ENCODE data around the gene CEP164.
"Not testable (repeated sequence)": the region's sequence is repeated elsewhere in the genome, so short reads cannot be mapped to it uniquely, and the experiment has no call there.

CEP164 gene

DNA sequence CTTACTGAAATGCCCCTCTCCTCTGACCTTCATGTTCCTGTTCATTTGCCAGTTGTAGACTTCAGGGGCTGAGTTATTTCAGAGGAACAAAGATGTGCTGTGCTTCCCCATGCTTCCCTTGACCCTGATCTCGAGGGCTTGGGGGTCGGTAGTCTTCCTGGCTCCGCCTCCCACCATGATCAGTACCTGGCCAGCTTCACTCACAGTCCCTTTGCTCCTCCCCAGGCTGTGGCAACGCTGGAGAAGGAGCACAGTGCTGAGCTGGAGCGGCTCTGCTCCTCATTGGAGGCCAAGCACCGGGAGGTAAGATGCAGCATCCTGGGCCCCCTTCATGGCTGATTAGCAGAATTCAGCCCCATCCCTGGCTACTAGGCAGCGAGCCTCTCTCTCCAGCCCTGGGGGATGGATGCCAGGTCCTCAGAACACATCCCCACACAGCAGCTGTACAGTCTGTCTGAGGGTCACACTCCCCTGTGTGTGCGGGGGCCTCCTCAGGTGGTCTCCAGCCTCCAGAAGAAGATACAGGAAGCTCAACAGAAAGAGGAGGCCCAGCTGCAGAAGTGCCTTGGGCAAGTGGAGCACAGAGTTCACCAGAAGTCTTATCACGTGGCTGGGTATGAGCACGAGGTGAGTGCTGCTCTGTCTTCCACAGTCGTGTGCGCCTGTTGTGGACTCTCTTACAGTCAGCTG, 64.5 kb downstream of the CEP164 start:
- FAIRE-seq (no peak), DNase-seq (ENCODE audit: low spot score) (no peak)

DNA sequence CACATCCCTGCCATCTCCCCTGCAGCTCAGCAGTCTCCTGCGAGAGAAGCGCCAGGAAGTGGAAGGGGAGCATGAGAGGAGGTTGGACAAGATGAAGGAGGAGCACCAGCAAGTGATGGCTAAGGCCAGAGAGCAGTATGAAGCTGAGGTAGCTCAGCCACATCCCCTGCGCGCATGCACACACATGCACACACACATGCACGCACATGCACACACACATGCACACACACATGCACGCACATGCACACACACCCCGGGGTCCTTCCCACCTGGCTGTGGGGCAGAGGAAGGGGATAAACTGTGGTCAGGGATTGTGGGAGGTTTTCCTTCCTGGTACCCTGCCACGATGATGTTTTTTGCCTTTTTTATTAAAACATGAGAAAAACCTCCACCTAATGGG, 65.3 kb downstream of the CEP164 start:
- DNase-seq (ENCODE audit: low spot score): no peak
- FAIRE-seq: no peak

DNA sequence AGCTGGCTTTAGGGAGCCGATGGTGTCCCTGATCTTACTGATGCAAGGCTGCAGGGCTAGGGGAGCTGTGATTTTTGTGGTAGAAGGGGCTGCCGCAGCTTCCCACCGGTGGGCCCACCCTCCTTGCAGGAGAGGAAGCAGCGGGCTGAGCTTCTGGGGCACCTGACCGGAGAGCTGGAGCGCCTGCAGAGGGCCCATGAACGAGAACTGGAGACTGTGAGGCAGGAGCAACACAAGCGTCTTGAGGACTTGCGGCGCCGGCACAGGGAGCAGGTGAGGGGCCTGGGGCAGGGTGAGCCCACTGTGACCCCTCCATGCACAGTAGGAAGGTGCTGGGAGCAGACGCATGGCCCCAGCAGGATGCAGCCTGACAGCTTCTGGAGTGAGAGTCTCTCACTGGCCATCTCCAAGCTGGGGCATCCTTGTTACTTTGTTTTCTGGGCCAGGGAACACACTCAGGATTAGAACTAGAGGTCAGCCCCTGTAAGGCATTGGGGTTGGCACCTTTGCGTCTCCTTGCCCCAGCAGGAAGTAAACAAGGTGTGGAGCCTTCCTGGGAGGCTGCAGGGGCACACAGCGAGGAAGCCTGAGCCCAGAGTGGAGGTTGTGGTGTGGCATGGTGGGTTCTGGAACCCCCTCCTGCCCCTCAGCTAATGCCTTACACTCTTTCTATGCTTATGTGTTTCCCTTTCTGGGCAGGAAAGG, 66.7 kb downstream of the CEP164 start:
- DNase-seq (ENCODE audit: low spot score) (no peak), FAIRE-seq (no peak)

DNA sequence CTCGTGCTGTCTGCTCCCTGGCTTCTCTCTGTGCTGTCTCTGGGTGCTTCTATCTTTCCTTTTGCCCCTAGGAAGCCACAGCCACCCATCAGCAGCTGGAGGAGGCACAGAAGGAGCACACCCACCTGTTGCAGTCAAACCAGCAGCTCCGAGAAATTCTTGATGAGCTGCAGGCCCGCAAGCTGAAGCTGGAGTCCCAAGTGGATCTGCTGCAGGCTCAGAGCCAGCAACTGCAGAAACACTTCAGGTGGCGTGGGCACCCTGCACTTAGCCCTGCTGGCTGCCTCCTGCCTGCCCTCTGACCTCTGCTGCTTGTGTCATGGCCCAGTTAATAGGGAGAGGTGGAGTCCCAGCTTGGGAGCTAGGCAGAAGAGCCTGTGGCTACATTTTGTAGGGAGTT, 67.8 kb downstream of the CEP164 start:
- FAIRE-seq (no peak), DNase-seq (ENCODE audit: low spot score) (no peak)

DNA sequence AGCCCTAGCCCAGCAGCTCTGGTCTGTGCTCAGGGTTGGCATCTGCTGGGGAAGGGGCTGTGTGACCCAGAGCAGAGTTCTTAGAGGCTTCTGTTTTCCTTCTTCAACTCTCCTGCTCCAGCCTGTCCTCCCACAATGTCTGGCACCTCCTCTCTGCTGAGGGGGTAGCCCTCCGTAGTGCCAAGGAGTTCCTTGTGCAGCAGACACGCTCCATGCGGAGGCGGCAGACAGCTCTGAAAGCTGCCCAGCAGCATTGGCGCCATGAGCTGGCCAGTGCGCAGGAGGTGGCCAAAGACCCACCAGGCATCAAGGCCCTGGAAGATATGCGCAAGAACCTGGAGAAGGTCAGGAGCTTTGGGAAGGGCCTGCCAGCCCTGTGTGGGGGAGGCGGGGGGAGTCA, 69.3 kb downstream of the CEP164 start:
- DNase-seq (ENCODE audit: low spot score) (no peak), FAIRE-seq (no peak)

DNA sequence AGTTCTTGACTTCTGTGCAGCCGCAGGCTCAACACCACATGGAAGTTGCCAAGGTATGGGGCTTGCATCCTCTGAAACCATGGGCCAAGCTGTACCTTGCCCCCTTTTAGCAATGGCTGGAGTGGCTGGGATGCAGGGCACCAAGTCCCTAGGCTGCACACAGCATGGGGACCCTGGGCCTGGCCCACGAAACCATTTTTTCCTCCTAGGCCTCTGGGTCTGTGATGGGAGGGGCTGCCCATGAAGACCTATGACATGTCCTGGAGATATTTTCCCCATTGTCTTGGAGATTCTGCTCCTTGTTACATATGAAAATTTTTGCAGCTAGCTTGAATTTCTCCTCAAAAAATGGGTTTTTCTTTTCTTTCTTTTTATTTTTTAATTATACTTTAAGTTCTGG, 71.0 kb downstream of the CEP164 start:
- FAIRE-seq; DNase-seq (ENCODE audit: low spot score): not testable (repeated sequence)

DNA sequence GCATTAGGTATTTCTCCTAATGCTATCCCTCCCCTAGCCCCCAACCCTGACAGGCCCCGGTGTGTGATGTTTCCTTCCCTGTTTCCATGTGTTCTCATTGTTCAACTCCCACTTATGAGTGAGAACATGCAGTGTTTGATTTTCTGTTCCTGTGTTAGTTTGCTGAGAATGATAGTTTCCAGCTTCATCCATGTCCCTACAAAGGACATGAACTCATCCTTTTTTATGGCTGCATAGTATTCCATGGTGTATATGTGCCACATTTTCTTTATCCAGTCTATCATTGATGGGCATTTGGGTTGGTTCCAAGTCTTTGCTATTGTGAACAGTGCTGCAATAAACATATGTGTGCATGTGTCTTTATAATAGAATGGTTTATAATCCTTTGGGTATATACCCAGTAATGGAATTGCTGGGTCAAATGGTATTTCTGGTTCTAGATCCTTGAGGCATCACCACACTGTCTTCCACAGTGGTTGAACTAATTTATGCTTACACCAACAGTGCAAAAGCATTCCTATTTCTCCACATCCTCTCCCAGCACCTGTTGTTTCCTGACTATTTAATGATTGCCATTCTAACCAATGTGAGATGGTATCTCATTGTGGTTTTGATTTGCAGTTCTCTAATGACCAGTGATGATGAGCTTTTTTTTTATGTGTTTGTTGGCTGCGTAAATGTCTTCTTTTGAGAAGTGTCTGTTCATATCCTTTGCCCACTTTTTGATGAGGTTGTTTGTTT, 71.6 kb downstream of the CEP164 start:
- not testable (repeated sequence) for DNase-seq (ENCODE audit: low spot score); FAIRE-seq

DNA sequence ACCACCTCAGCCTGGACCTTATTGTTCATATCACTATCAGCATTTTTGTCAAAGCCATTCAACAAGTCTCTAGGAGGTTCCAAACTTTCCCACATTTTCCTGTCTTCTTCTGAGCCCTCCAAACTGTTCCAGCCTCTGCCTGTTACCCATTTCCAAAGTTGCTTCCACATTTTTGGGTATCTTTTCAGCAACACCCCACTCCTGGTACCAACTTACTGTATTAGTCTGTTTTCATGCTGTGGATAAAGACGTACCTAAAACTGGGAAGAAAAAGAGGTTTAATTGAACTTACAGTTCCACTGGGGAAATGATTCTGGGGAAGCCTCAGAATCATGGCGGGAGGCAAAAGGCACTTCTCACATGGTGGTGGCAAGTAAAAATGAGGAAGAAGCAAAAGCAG, 78.2 kb downstream of the CEP164 start:
- not testable (repeated sequence) for DNase-seq (ENCODE audit: low spot score); FAIRE-seq

DNA sequence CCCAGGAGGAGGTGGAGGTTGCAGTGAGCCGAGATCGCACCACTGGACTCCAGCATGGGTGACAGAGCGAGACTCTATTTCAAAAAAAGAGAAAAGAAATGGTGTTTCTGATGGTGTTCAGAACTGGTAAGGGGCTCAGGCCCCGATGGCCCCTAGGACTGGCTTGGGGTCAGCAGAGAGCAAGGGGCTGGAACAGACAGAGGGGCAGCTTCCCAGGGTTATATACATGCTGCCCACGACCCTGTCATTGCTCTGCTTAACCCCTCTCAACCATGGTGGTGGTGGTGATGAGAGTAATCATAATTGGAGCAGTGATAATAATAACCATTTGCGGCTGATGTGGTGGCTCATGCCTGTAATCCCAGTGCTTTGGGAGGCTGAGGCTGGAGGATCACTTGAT, 79.4 kb downstream of the CEP164 start:
- no peak for FAIRE-seq
- DNase-seq (ENCODE audit: low spot score): no peak

DNA sequence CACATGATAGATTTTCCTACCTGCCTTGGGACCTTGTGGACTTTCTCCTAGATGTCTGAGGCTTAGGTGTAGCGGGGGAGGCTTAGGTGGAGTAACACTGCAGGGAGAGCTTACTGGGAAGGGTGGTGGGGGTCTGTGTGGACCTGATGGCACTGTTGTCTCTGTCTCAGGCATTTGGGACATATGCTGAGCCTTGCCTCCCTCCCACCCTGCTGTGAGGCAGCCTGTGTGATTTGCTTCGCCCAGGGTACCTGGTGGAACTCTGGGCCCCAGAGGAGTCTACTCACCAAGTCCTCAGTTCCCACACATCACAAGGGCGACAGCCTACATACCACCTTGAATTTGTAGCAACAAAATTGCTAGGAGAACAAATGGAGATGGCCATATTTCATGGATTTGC, 80.7 kb downstream of the CEP164 start:
- FAIRE-seq (no peak), DNase-seq (ENCODE audit: low spot score) (no peak)

DNA sequence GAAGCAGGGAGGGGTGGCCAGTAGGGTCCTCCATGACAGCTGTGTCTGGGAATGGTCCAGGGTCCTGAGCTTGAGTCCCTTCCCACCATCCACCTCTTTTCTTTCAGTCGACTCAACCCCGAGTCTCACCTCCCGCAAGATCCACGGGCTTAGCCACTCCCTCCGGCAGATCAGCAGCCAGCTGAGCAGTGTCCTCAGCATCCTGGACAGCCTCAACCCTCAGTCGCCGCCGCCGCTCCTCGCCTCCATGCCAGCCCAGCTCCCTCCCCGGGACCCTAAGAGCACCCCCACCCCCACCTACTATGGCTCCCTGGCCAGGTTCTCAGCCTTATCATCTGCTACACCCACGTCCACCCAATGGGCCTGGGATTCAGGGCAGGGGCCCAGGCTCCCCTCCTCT, 81.9 kb downstream of the CEP164 start:
- FAIRE-seq (no peak), DNase-seq (ENCODE audit: low spot score) (no peak)

DNA sequence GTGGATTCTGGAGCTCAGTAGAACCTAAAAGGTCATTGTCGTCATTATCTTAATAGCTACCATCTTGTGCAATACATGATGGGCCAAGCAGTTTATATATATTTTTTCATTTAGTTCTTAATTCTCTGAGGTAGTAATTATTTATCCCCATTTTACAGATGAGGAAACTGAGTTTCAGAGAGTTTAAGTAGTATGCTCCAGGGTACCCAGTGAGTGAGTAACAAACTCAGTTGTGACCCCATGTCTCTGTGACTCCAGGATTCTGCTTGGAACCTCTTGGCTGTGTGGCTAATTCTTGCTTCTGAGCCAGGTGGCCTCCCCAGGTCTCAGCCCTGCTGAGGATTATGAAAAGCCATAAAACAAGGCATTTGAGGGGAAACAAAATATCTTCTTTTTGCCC, 82.6 kb downstream of the CEP164 start:
- DNase-seq (ENCODE audit: low spot score) (no peak), FAIRE-seq (no peak)

DNA sequence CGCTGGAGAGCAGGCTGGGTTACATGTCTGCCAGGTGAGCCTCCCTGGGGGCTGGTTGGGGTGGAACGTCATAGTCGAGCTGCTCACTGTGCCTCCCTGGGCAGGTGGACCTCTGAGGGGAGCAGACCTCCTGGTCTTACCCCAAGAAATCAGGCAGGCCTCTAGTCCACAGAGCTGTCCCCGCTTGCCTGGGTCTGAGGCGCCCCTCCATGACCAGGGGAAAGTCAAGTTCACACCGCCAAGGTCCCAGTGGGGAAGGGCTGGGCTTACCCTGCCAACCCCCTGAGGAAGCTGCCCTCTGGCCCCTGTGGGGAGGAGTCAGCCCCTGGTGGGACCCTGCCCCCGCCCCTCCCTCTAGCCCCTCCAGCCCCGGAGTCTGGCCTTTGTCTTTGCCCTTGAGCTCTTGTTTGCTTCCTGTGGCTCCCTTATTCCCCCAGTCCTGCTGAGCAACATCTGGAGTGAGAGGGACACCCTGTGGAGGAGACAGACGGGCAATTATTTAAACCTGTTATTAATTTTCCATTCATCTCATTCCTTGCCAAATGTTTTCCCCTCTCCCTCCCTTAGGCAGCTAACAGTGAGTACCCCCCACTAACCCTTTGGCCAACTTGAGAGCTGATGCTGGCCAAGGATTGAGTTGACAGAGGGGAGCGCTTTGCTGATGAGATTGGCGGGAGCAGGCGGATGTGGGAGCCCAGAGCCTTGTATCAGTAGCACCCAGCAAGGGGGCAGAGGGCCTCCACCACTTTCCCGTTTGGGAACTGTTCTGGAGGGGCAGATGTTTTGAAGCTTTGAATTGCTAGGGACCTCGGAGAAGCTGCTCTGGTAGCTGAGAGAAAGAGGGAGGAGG, 83.4 kb downstream of the CEP164 start:
- no peak for FAIRE-seq
- DNase-seq (ENCODE audit: low spot score): no peak

DNA sequence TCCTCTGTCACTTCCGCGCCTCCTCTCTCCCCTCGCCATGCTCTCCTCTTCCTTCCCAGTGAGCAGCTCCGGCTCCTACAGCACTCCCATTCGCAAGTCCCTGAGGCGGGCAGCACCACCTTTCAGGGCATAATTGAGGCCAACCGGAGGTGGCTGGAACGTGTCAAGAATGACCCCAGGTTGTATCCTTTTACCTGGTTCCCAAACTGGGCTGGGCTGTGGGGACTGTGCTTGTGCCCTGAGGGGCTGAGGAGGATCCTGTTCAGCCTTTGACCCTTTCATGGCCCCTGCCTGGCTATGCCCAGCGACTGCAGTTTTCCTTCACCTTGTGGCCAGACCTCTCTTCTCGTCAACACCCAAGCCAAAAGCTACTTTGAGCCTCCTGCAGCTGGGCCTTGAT, 84.1 kb downstream of the CEP164 start:
- FAIRE-seq (no peak), DNase-seq (ENCODE audit: low spot score) (no peak)

DNA sequence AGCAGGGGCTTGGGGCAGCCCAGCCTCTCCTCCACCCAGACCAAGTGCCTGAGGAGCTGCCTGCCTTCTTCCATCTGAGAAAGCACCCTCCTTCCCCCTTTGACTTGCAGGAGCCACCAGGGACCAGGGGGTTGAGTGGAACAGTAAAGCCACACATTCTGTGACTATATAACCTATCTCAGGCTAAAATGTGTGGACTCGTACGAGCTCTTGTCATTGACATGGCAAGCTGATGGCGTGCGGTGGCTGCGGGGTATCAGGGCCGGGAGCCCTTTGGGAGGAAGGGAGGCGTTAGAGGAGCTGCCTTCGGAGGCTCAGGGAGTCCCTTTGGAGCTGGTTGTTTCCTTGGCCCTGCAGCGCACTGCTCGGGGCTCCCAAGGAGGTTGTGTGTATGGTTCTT, 84.5 kb downstream of the CEP164 start:
- FAIRE-seq (no peak), DNase-seq (ENCODE audit: low spot score) (no peak)

DNA sequence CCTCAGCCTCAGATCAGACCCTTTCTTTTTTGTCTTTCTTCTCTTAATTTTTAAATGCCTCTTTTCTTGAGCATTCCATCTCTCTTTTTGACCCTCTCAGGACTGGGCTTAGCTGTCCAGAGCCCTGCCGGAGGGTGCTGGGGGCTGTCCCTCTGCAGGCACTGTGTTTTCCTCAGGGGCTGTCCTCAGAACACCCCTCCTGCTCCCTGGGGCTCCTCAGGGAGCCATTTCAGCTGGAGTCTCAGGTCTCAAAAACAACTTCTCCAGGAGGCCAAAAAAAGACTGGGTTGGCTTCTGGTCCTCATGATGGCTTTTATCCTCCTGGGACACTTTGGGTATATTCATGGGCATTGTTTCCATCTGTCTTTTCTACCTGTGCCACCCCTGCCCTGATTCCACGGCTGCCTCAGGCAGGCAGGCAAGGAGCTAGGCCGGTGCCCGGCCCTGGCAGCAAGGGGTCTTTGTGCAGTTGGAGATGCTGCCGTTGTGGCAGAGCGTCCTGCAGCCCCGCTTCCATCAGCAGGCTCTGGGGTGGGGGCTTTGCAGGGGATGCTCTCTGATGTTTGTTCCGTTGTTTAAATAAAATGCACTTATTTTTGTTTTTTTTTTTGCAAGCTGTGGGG, 85.1 kb downstream of the CEP164 start:
- no peak for FAIRE-seq
- no peak for DNase-seq (ENCODE audit: low spot score)

DNA sequence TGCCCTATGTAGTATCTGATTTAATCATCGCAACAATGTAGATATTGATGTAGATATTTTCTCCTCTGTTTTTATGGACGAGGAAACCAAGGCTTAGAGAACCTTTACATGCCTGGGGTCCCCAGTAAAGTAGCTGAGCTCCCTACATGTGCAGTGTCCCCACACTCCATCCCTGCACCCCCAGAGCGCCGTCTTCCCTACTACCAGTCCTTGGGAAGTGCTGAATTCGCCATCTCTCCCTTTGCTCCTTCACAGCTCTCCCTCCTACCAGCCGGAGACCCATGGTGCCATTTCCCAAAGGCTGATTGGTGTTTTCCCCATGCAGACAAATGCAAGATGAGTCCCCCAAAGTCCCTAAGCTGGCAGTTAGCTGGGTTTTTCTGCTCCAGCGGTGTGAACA, 86.0 kb downstream of the CEP164 start:
- DNase-seq (ENCODE audit: low spot score): no peak
- no peak for FAIRE-seq

DNA sequence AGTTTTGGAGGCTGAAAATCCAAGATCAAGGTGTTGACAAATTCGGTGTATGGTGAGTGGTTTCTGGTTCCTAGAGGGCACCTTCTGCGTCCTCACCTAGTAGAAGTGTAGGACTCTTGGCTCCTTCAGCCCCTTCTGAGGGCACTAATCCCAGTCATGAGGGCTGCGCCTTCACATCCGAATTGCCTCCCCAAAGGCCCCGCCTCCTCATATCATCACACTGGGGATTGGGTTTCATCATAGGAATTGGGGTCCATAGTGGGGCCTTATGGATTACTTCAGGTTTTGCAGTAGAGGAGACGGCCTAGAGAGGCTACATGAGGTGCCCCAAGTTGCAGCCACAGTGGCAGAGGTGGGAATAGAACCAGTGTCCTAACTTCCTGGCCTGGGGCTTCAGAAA, 87.1 kb downstream of the CEP164 start:
- DNase-seq (ENCODE audit: low spot score) (no peak), FAIRE-seq (no peak)

DNA sequence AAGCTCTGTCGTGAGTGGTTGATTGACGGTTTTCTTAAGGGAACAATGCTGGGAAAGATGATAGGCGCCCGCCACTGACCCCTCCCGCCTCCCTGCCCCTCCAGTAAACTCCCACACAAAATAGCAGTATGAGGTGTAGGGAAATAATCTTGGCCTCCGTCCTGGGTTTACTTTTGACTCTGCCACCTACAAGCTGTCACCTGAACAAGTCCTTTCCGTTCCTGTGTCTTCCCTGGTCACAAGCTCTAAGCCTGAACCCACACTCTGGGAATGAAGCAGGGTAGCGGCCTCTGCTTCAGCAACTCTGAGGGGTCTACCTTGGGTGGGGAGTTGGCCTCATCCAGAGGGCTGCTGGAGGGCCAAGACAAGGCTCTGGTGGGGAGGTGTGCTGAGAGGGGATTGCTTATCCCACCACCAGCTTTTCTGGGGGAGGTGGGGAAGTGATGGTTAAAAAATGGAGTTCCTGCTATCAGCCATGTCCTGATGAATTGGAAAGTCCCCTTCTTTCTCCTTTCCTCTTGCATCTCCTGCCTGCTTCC, 87.8 kb downstream of the CEP164 start:
- DNase-seq (ENCODE audit: low spot score) (no peak), FAIRE-seq (no peak)

DNA sequence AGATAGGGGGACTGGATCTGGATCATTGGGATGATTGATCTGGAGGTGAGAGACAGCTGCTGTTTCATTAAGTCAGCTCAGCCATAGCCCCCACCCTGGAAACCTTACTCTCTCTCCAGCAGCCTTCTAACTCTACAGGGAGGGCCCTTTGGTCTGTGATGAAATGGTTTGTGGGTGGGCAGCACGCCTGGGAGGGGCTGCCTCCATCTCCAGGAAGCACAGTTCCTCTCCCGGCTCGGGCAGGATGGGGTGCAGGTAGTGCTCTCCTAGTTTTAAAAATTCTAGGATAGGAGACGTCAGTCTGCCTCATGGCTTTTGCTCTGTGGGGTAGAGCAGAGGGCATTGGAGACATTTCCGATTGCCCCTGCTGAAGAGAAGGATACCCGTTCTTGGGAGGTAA, 89.7 kb downstream of the CEP164 start:
- no peak for DNase-seq (ENCODE audit: low spot score)
- FAIRE-seq: no peak

DNA sequence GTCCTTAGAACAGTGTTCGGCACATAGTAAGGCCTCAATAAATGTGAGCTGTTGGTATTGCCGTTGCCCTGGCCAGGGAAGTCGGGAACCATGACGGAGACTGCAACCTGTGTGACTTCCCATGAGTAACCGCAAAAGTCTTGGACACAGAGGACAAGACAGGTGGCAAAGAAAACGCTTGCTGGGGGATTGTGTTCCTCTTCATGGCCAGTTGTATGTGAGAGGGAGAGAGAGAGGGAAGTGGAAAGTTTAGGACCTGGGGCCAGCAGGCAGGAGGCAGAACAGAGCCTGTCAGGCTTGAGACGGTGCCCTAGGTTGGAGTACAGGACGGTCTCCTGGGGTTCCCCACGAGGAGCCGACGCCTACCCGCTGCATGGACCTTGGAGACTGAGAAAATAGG, 90.2 kb downstream of the CEP164 start:
- no peak for FAIRE-seq
- DNase-seq (ENCODE audit: low spot score): no peak
